ENCODE measurements around the gene NHLH1. TPM values are rescaled to one million over a fixed set of nuclear protein-coding genes. Genes with fewer than 3 reads are reported as not detected.

The NHLH1 gene
- total RNA-seq, 1 experiment from 2014 or later, result 0.18 TPM

Other genes starting within 250 kb of the NHLH1 start
- not detected for gene ATP1A4, start 215.5 kb upstream of the NHLH1 start, total RNA-seq (2021; ENCODE audit: unreplicated experiment)
- not detected for gene CASQ1, start 176.5 kb upstream of the NHLH1 start, total RNA-seq (2021; ENCODE audit: unreplicated experiment)
- 94.3 TPM for gene PEA15, start 161.7 kb upstream of the NHLH1 start, total RNA-seq (2021; ENCODE audit: unreplicated experiment)
- 127 TPM for gene DCAF8, start 104.5 kb upstream of the NHLH1 start, total RNA-seq (2021; ENCODE audit: unreplicated experiment)
- gene PEX19, start 81.9 kb upstream of the NHLH1 start, total RNA-seq (2021; ENCODE audit: unreplicated experiment), result 55.1 TPM
- 118 TPM for gene COPA, start 23.8 kb upstream of the NHLH1 start, total RNA-seq (2021; ENCODE audit: unreplicated experiment)
- gene NCSTN, start 23.7 kb upstream of the NHLH1 start, total RNA-seq (2021; ENCODE audit: unreplicated experiment), result 93.7 TPM
- gene VANGL2, start 33.5 kb downstream of the NHLH1 start, total RNA-seq (2021; ENCODE audit: unreplicated experiment), result 0.10 TPM
- not detected for gene SLAMF6, start 156.2 kb downstream of the NHLH1 start, total RNA-seq (2021; ENCODE audit: unreplicated experiment)
- gene CD84, start 212.4 kb downstream of the NHLH1 start, total RNA-seq (2021; ENCODE audit: unreplicated experiment), result 0.26 TPM

Measured in Panc1 (cell line).